Medulla oblongata (tissue), 1 donor: Measurements from ENCODE around the gene C2CD2.
"Not testable (repeated sequence)": the region's sequence is repeated elsewhere in the genome, so short reads cannot be mapped to it uniquely, and the experiment has no call there.

Experiments
- DNase-seq: peaks from one replicate; pipeline ENCODE4 v3.0.0-alpha.2; 2015; ENCODE audit errors: extremely low spot score

The C2CD2 gene

GRCh38 chr21:41953831-41954653, at the start of gene C2CD2:
Gene C2CD2, minus strand, starts transcription at chr21:41954018. Its CDS starts 370 bp downstream, at chr21:41953648.
- peak; percentile 58 for DNase-seq

- no peak for DNase-seq
Measured at GRCh38 chr21:42003051-42003461, 49.2 kb upstream of the C2CD2 start.

- DNase-seq: no peak
Measured at GRCh38 chr21:42002421-42002958, 48.7 kb upstream of the C2CD2 start.

GRCh38 chr21:42001781-42002180, 48.0 kb upstream of the C2CD2 start:
- DNase-seq: no peak

GRCh38 chr21:42000908-42001307, 47.1 kb upstream of the C2CD2 start:
- DNase-seq: no peak

- DNase-seq: no peak
Measured at GRCh38 chr21:41997657-41998056, 43.8 kb upstream of the C2CD2 start.

GRCh38 chr21:41995577-41995976, 41.8 kb upstream of the C2CD2 start:
- no peak for DNase-seq

- DNase-seq: not testable (repeated sequence)
Measured at GRCh38 chr21:41994613-41995012, 40.8 kb upstream of the C2CD2 start.

GRCh38 chr21:41993744-41994143, 39.9 kb upstream of the C2CD2 start:
- DNase-seq: no peak

- DNase-seq: no peak
Measured at GRCh38 chr21:41992576-41992975, 38.8 kb upstream of the C2CD2 start.

GRCh38 chr21:41991659-41992058, 37.8 kb upstream of the C2CD2 start:
- no peak for DNase-seq

GRCh38 chr21:41989698-41990097, 35.9 kb upstream of the C2CD2 start:
- DNase-seq: no peak

- no peak for DNase-seq
Measured at GRCh38 chr21:41987310-41987709, 33.5 kb upstream of the C2CD2 start.

- DNase-seq: no peak
Measured at GRCh38 chr21:41985662-41986416, 32.0 kb upstream of the C2CD2 start.

GRCh38 chr21:41983229-41983628, 29.4 kb upstream of the C2CD2 start:
- DNase-seq: no peak

- DNase-seq: no peak
Measured at GRCh38 chr21:41980561-41980960, 26.7 kb upstream of the C2CD2 start.

GRCh38 chr21:41979751-41980369, 26.0 kb upstream of the C2CD2 start:
- no peak for DNase-seq

GRCh38 chr21:41979335-41979734, 25.5 kb upstream of the C2CD2 start:
- DNase-seq: no peak

- DNase-seq: peak; percentile 50
Measured at GRCh38 chr21:41977034-41977950, 23.5 kb upstream of the C2CD2 start.

GRCh38 chr21:41976611-41977010, 22.8 kb upstream of the C2CD2 start:
- no peak for DNase-seq
